Endodermal cell (in vitro differentiated cells): Measurements from ENCODE around the gene TYW1B. TPM values are rescaled to one million over a fixed set of nuclear protein-coding genes. Genes with fewer than 3 reads are reported as not detected.
"Not testable (repeated sequence)": the region's sequence is repeated elsewhere in the genome, so short reads cannot be mapped to it uniquely, and the experiment has no call there.

Experiments
- DNase-seq: peaks from one replicate; pipeline ENCODE4 v3.0.0-alpha.2; 2017
- H3K27ac ChIP-seq: 2 replicates; pipeline ENCODE4 v1.5.1; 2013; ENCODE audit warnings: mild to moderate bottlenecking, low read depth, low read length, moderate library complexity
- H3K27me3 ChIP-seq: 2 replicates; pipeline ENCODE4 v1.6.1; 2013; ENCODE audit warnings: mild to moderate bottlenecking, low read length, moderate library complexity; ENCODE audit not compliant: insufficient read depth, control insufficient read depth, poor library complexity, severe bottlenecking
- H3K36me3 ChIP-seq: 2 replicates; pipeline ENCODE4 v1.7.0; 2013; ENCODE audit warnings: mild to moderate bottlenecking, low read length, moderate library complexity; ENCODE audit not compliant: control insufficient read depth, insufficient read depth
- H3K4me1 ChIP-seq: one replicate; pipeline ENCODE4 v1.7.0; 2013; ENCODE audit warnings: low read length; ENCODE audit not compliant: control insufficient read depth, insufficient read depth
- H3K4me3 ChIP-seq: 2 replicates; pipeline ENCODE4 v1.5.1; 2013; ENCODE audit warnings: mild to moderate bottlenecking, low read length, moderate library complexity
- H3K9ac ChIP-seq: 2 replicates; pipeline ENCODE4 v1.6.1; 2013; ENCODE audit warnings: mild to moderate bottlenecking, low read length, moderate library complexity; ENCODE audit not compliant: poor library complexity, severe bottlenecking; ENCODE audit errors: extremely low read depth
- H3K9me3 ChIP-seq: 2 replicates; pipeline ENCODE4 v1.6.1; 2013; ENCODE audit warnings: mild to moderate bottlenecking, low read length, moderate library complexity; ENCODE audit not compliant: control insufficient read depth
- H3K27ac Mint-ChIP-seq: 2 replicates; pipeline ENCODE4 v1.8.0; 2020; ENCODE audit warnings: mixed read lengths
- H3K27me3 Mint-ChIP-seq: 2 replicates; pipeline ENCODE4 v1.8.0; 2021; ENCODE audit warnings: mild to moderate bottlenecking, mixed read lengths; ENCODE audit not compliant: insufficient read depth
- H3K36me3 Mint-ChIP-seq: 2 replicates; pipeline ENCODE4 v1.8.0; 2020; ENCODE audit warnings: low read depth, mixed read lengths
- H3K4me1 Mint-ChIP-seq: 2 replicates; pipeline ENCODE4 v1.8.0; 2020; ENCODE audit warnings: mixed read lengths
- H3K4me3 Mint-ChIP-seq: 2 replicates; pipeline ENCODE4 v1.8.0; 2020; ENCODE audit warnings: mild to moderate bottlenecking, moderate library complexity, mixed read lengths
- H3K9me3 Mint-ChIP-seq: 2 replicates; pipeline ENCODE4 v1.8.0; 2020; ENCODE audit warnings: mild to moderate bottlenecking, mixed read lengths
- CTCF ChIP-seq: fragments of 200-600 bp; sonication (generic); conservative IDR thresholded peaks from 2 replicates; pipeline ENCODE4 v1.5.0; 2021; ENCODE audit warnings: antibody characterized with exemption, mild to moderate bottlenecking
- WGBS, 2 experiments: methylation state at CpG; one replicate each; pipeline versions ENCODE4 v1.1.5 to v1.1.7; 2013; ENCODE audit warnings: missing lambda C conversion rate in 2 of 2, mixed read lengths in 1 of 2; ENCODE audit not compliant: insufficient coverage in 1 of 2, insufficient read length in 1 of 2; 5-methylcytosine and 5-hydroxymethylcytosine counted together
- total RNA-seq, 2 donors: library from RNA; stranded (reverse); fragmentation: NEBNext Ultra II Directional in 1 of 2; extraction: Animal tissue kit (Norgen Biotek cat#: 25700) in 1 of 2; gene quantifications; 2 replicates in 1 of 2; 3 replicates in 1 of 2; pipeline ENCODE4 v1.2.1, GENCODE V29; 2021

Gene TYW1B
- total RNA-seq, 2 donors from 2014 or later: 3.7 to 3.9 TPM

- not testable (repeated sequence) for H3K9ac ChIP-seq, H3K27me3 ChIP-seq, H3K9me3 ChIP-seq, H3K27ac ChIP-seq, H3K27ac Mint-ChIP-seq, H3K27me3 Mint-ChIP-seq, H3K4me3 ChIP-seq, DNase-seq, H3K4me3 Mint-ChIP-seq, H3K36me3 ChIP-seq, H3K9me3 Mint-ChIP-seq, H3K36me3 Mint-ChIP-seq, H3K4me1 ChIP-seq
- 100% methylated on average over 1 of the region's 4 CpGs; no CpG with 5 or more reads in 1 of the 2 experiments for WGBS, 2 experiments
- peaks cover 20% of the 10 kb centered on the region for H3K4me1 Mint-ChIP-seq
Observed at GRCh38 chr7:72625721-72626423, 202.1 kb downstream of the TYW1B start.

- H3K27ac Mint-ChIP-seq: peak overlapping the region; percentile 57
- H3K36me3 Mint-ChIP-seq: peaks cover 8% of the 10 kb centered on the region
- H3K27me3 Mint-ChIP-seq: no peaks in the 10 kb centered on the region
- H3K27ac ChIP-seq: no peak overlapping the region
- DNase-seq: no peak
- H3K27me3 ChIP-seq: no peaks in the 10 kb centered on the region
- no peak overlapping the region for H3K9ac ChIP-seq
- TF ChIP-seq CTCF: no peak
- no peaks in the 10 kb centered on the region for H3K36me3 ChIP-seq
- H3K4me1 Mint-ChIP-seq: peaks cover 23% of the 10 kb centered on the region
- peaks cover 7% of the 10 kb centered on the region for H3K9me3 Mint-ChIP-seq
- H3K4me1 ChIP-seq: no peaks in the 10 kb centered on the region
- WGBS, 2 experiments: 89% methylated on average over 3 of the region's 8 CpGs; no CpG with 5 or more reads in 1 of the 2 experiments
- no peak overlapping the region for H3K4me3 Mint-ChIP-seq
- no peaks in the 10 kb centered on the region for H3K9me3 ChIP-seq
- H3K4me3 ChIP-seq: no peak overlapping the region
Observed at GRCh38 chr7:72622532-72622931, 205.5 kb downstream of the TYW1B start.

DNA sequence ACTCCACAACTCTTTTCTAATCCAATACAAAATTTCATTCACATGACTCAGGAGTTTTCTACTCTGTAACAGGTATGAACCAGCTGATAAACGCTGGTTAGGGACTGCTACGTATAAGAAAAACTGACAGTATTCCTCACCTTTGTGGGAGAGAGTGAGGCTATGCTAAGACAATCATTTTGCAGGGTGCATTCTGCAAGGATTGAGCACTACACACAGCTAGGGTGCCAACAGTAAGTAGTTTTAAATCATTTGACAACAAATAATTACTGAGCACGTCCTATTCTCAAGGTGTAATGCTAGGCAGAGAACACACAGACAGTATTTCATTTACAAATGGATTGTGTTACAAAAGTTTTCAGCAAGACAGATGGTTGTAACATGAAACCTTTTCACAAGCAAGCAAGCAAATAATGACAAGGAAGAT, 206.2 kb downstream of the TYW1B start:
- H3K36me3 Mint-ChIP-seq, H3K4me3 ChIP-seq, H3K27ac ChIP-seq, DNase-seq, H3K4me3 Mint-ChIP-seq, H3K9ac ChIP-seq, H3K27me3 ChIP-seq, H3K9me3 Mint-ChIP-seq, H3K4me1 ChIP-seq, H3K36me3 ChIP-seq, H3K27me3 Mint-ChIP-seq, H3K9me3 ChIP-seq: not testable (repeated sequence)
- WGBS, 2 experiments: 65 to 73% methylated on average over 2 of the region's 3 CpGs
- Mint-ChIP-seq H3K4me1 (peaks cover 23% of the 10 kb centered on the region), H3K27ac (peak overlapping the region; percentile 5)

GRCh38 chr7:72620923-72621322, 207.1 kb downstream of the TYW1B start:
- H3K4me3 Mint-ChIP-seq, H3K9ac ChIP-seq, H3K36me3 ChIP-seq, H3K4me1 ChIP-seq, H3K27me3 ChIP-seq, H3K27ac Mint-ChIP-seq, H3K27ac ChIP-seq, DNase-seq, H3K4me3 ChIP-seq, H3K27me3 Mint-ChIP-seq: not testable (repeated sequence)
- 95 to 100% methylated on average over 2 of the region's 2 CpGs for WGBS, 2 experiments
- peaks cover 23% of the 10 kb centered on the region for H3K4me1 Mint-ChIP-seq
- peaks cover 10% of the 10 kb centered on the region for H3K9me3 ChIP-seq
- H3K36me3 Mint-ChIP-seq: peaks cover 16% of the 10 kb centered on the region
- peaks cover 12% of the 10 kb centered on the region for H3K9me3 Mint-ChIP-seq

DNA sequence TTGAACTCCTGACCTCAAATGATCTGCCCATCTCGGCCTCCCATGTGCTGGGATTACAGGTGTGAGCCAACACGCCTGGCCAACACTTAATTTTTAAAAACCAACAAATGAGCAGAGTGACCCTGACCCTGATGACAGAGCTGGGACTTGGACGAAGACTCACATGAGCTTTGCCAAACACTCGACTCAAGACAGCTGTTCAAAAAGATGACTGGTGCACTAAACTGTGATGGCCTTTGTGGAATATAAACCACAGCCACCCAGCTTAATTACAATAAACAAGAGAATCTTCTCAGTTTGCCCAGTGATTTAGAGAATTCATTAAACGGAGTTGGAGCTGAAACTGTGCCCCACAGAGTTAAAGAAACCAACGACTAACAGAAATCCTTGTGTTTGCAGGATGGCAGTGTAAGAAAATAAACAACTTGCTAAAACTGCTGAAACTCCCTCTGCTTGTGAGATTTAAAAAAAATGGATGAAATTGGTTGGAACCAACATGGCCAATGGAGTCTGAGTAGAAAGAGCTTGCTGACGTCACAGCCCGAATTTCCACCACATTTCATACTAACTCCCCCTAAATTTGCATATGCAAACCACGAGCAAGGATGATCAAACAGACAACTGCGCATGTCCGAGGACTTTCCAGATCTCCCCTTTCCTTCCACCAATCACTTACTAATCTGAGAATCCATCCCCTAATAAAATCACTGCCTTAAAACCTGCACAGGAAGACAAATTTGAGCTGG, 209.4 kb downstream of the TYW1B start:
- H3K9me3 Mint-ChIP-seq: peaks cover 15% of the 10 kb centered on the region
- H3K4me3 Mint-ChIP-seq, H3K4me1 ChIP-seq, H3K27me3 Mint-ChIP-seq, H3K36me3 ChIP-seq, H3K9ac ChIP-seq, H3K27ac Mint-ChIP-seq, H3K4me3 ChIP-seq, DNase-seq, H3K27me3 ChIP-seq, H3K27ac ChIP-seq: not testable (repeated sequence)
- peaks cover 23% of the 10 kb centered on the region for H3K4me1 Mint-ChIP-seq
- WGBS, 2 experiments: 83 to 89% methylated on average over 5 to 11 of the region's 11 CpGs
- peaks cover 11% of the 10 kb centered on the region for H3K9me3 ChIP-seq
- peaks cover 24% of the 10 kb centered on the region for H3K36me3 Mint-ChIP-seq

DNA sequence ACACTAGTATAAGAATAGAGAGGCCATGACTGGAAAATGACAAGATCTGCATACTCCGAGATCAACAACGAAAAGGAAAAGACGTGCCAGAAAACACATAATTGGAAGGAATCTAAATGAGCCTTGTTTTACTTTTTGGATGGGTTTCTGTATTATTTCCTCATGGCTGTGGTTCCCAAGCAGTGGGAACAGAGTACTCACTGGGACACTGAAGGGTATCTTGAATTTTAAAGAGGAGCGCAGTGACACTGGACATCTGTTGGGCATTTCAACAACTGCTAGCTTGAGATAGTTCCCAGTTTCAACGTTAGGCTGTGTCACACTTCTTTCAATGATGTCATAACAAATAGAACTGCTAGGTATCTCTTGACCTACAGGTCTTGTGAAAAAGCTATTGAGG, 218.2 kb downstream of the TYW1B start:
- H3K9me3 Mint-ChIP-seq: peaks cover 19% of the 10 kb centered on the region
- H3K9ac ChIP-seq, H3K4me1 ChIP-seq, H3K27ac ChIP-seq, DNase-seq, H3K36me3 ChIP-seq, H3K27me3 ChIP-seq, H3K4me1 Mint-ChIP-seq, H3K27me3 Mint-ChIP-seq, H3K4me3 ChIP-seq, H3K4me3 Mint-ChIP-seq, H3K27ac Mint-ChIP-seq: not testable (repeated sequence)
- peaks cover 13% of the 10 kb centered on the region for H3K9me3 ChIP-seq
- peaks cover 34% of the 10 kb centered on the region for H3K36me3 Mint-ChIP-seq
- 95 to 100% methylated on average over 1 to 5 of the region's 5 CpGs for WGBS, 2 experiments
